HEK293T (cell line): ENCODE data around the gene IL22RA1.

Source experiments
- CTCF ChIA-PET: fragments of 350-600 bp; formaldehyde crosslinking; extraction: SDS; loops from one replicate; lab custom pipeline; 2021; ENCODE audit warnings: antibody characterized with exemption, inconsistent platforms; lab: Yijun Ruan, JAX
- POLR2A ChIA-PET: fragments of 350-600 bp; formaldehyde crosslinking; extraction: SDS; loops from one replicate; lab custom pipeline; 2020; ENCODE audit warnings: antibody characterized with exemption, inconsistent platforms; lab: Yijun Ruan, JAX
- DNase-seq: peaks from one replicate; pipeline ENCODE4 v3.0.0; 2012; ENCODE audit warnings: mixed read lengths; ENCODE audit errors: extremely low spot score
- ARNT ChIP-seq: fragments of 450-650 bp; IDR thresholded peaks from 2 replicates; pipeline ENCODE4 v1.6.1; 2017; ENCODE audit warnings: mild to moderate bottlenecking
- BHLHE40 ChIP-seq: fragments of 450-650 bp; IDR thresholded peaks from 2 replicates; pipeline ENCODE4 v1.6.1; 2016; ENCODE audit warnings: mild to moderate bottlenecking, moderate library complexity, borderline replicate concordance
- CTBP1 ChIP-seq: fragments of 450-650 bp; IDR thresholded peaks from 2 replicates; pipeline ENCODE4 v1.6.1; 2016; ENCODE audit warnings: borderline replicate concordance
- ELF4 ChIP-seq: fragments of 450-650 bp; IDR thresholded peaks from 2 replicates; pipeline ENCODE4 v1.6.1; 2017; ENCODE audit warnings: antibody characterized with exemption
- FOXA1 ChIP-seq: fragments of 450-650 bp; IDR thresholded peaks from 2 replicates; pipeline ENCODE4 v1.6.1; 2016; ENCODE audit warnings: mild to moderate bottlenecking
- FOXK2 ChIP-seq: fragments of 450-650 bp; IDR thresholded peaks from 2 replicates; pipeline ENCODE4 v1.6.1; 2016; ENCODE audit warnings: mild to moderate bottlenecking
- FOXM1 ChIP-seq: fragments of 450-650 bp; IDR thresholded peaks from 2 replicates; pipeline ENCODE4 v1.6.1; 2017; ENCODE audit warnings: mild to moderate bottlenecking, borderline replicate concordance
- HDGF ChIP-seq: fragments of 450-650 bp; IDR thresholded peaks from 2 replicates; pipeline ENCODE4 v1.6.1; 2017; ENCODE audit warnings: antibody characterized with exemption, borderline replicate concordance
- L3MBTL2 ChIP-seq: fragments of 450-650 bp; conservative IDR thresholded peaks from 2 replicates; pipeline ENCODE4 v1.6.1; 2016; ENCODE audit warnings: mild to moderate bottlenecking
- LEF1 ChIP-seq: fragments of 450-650 bp; IDR thresholded peaks from 2 replicates; pipeline ENCODE4 v1.6.1; 2017; ENCODE audit warnings: mild to moderate bottlenecking, borderline replicate concordance
- NFRKB ChIP-seq: fragments of 450-650 bp; IDR thresholded peaks from 2 replicates; pipeline ENCODE4 v1.6.1; 2016; ENCODE audit warnings: mild to moderate bottlenecking, moderate library complexity
- PKNOX1 ChIP-seq: fragments of 450-650 bp; IDR thresholded peaks from 2 replicates; pipeline ENCODE4 v1.6.1; 2016
- SP1 ChIP-seq: fragments of 450-650 bp; IDR thresholded peaks from 2 replicates; pipeline ENCODE4 v1.6.1; 2017
- SUZ12 ChIP-seq: fragments of 450-650 bp; IDR thresholded peaks from 2 replicates; pipeline ENCODE4 v1.6.1; 2016; ENCODE audit warnings: mild to moderate bottlenecking
- TARDBP ChIP-seq: fragments of 450-650 bp; IDR thresholded peaks from 2 replicates; pipeline ENCODE4 v1.6.1; 2016
- ZNF384 ChIP-seq: fragments of 450-650 bp; IDR thresholded peaks from 2 replicates; pipeline ENCODE4 v1.6.1; 2016

IL22RA1 gene

GRCh38 chr1:24071941-24072340 is 71.0 kb downstream of the IL22RA1 start:
- no peak for DNase-seq
- CTCF ChIA-PET = interaction anchor here (0.6 to 1.9 kb wide), 7 partner anchors 11 to 127 kb away, joined by 3 to 13 read pairs (median 4); partner anchors contain the start of gene MYOM3
- POLR2A ChIA-PET = interaction anchor here (0.9 kb wide), 1 partner anchor 12 kb away, joined by 3 read pairs; no protein-coding TSS in a partner anchor
- TF ChIP-seq ELF4 = no peak
- no peak for TF ChIP-seq TARDBP
- TF ChIP-seq FOXM1 = no peak
- no peak for TF ChIP-seq ARNT
- TF ChIP-seq SUZ12 = no peak
- TF ChIP-seq PKNOX1 = no peak
- TF ChIP-seq BHLHE40 = no peak
- TF ChIP-seq NFRKB = no peak
- no peak for TF ChIP-seq HDGF
- TF ChIP-seq FOXK2 = no peak
- TF ChIP-seq ZNF384 = no peak
- no peak for TF ChIP-seq LEF1
- TF ChIP-seq SP1 = no peak
- no peak for TF ChIP-seq FOXA1
- no peak for TF ChIP-seq L3MBTL2
- TF ChIP-seq CTBP1 = no peak

GRCh38 chr1:24070821-24071393 is 72.0 kb downstream of the IL22RA1 start:
- ChIA-PET POLR2A (interaction anchor here (0.9 kb wide), 1 partner anchor 11 kb away, joined by 3 read pairs; no protein-coding TSS in a partner anchor), CTCF (interaction anchor here (0.6 to 1.9 kb wide), 9 partner anchors 10 to 259 kb away, joined by 3 to 13 read pairs (median 4); partner anchors contain the start of gene MYOM3)
- DNase-seq = peak; percentile 88
- TF ChIP-seq LEF1 (no peak), TARDBP (no peak), BHLHE40 (no peak), L3MBTL2 (no peak; the same call in 1 of the 2 replicates), HDGF (no peak), FOXM1 (no peak), ELF4 (no peak)

- no peak for DNase-seq
- ChIA-PET CTCF (interaction anchor here (0.8 to 1.9 kb wide), 2 partner anchors 9 to 162 kb away, joined by 3 to 13 read pairs; no protein-coding TSS in a partner anchor), POLR2A (interaction anchor here (0.8 kb wide), 1 partner anchor 384 kb away, joined by 3 read pairs; no protein-coding TSS in a partner anchor)
- no peak for TF ChIP-seq TARDBP
- TF ChIP-seq L3MBTL2 = no peak
- no peak for TF ChIP-seq SP1
- TF ChIP-seq FOXA1 = no peak
- TF ChIP-seq FOXK2 = no peak
- TF ChIP-seq ELF4 = no peak
- no peak for TF ChIP-seq CTBP1
- TF ChIP-seq LEF1 = no peak
- TF ChIP-seq ARNT = no peak
- no peak for TF ChIP-seq BHLHE40
- TF ChIP-seq ZNF384 = no peak
- no peak for TF ChIP-seq HDGF
- TF ChIP-seq PKNOX1 = no peak
- no peak for TF ChIP-seq FOXM1
- TF ChIP-seq SUZ12 = no peak
- TF ChIP-seq NFRKB = no peak
These were observed 73.1 kb downstream of the IL22RA1 start for GRCh38 chr1:24069817-24070216.
